Measurements from ENCODE around the gene TIAM1. TPM values are rescaled to one million over a fixed set of nuclear protein-coding genes. Genes with fewer than 3 reads are reported as not detected.
A peak's percentile ranks its signal among the peaks of the same experiment; 100 is the strongest.

The TIAM1 gene
- total and polyA plus RNA-seq, 2 experiments from 2014 or later: 3.2 to 7.6 TPM

GRCh38 chr21:31251686-31252085, 92.4 kb downstream of the TIAM1 start:
- Histone ChIP-seq H3K4me2 (ENCODE audit: unreplicated experiment) (no peak overlapping the region), H3K9me2 (ENCODE audit: insufficient read depth) (no peaks in the 10 kb centered on the region), H3K9me3 (ENCODE audit: low read depth) (no peaks in the 10 kb centered on the region), H3K27me3 (replicated peaks; ENCODE audit: insufficient read depth) (no peaks in the 10 kb centered on the region), H2AFZ (no peak overlapping the region), H4K20me1 (ENCODE audit: insufficient read depth) (no peaks in the 10 kb centered on the region), H3K27ac (no peak overlapping the region), H3K4me3 (no peak overlapping the region), H3K9ac (no peak overlapping the region), H3K79me2 (ENCODE audit: insufficient read depth) (no peaks in the 10 kb centered on the region), H3F3A (ENCODE audit: insufficient read depth) (no peaks in the 10 kb centered on the region), H3K4me1 (ENCODE audit: insufficient read depth) (no peaks in the 10 kb centered on the region), H3K36me3 (ENCODE audit: low read depth) (no peaks in the 10 kb centered on the region)
- TF ChIP-seq EZH2 (IDR thresholded peaks at IDR 0.05; ENCODE audit: insufficient read depth, poor library complexity, severe bottlenecking) (no peak), EZH2phosphoT487 (IDR thresholded peaks at IDR 0.05; ENCODE audit: insufficient read depth, low read depth) (no peak)
- 96 to 97% methylated on average over 25 to 28 of the region's 28 CpGs for WGBS, 2 experiments (ENCODE audit: low coverage in 1 of 2, low lambda C conversion rate in 2 of 2, missing lambda C conversion rate in 2 of 2)
- DNase-seq: no peak
- in situ Hi-C loops (cut with MboI): no loop called here

GRCh38 chr21:31248598-31248997, 95.5 kb downstream of the TIAM1 start:
- Histone ChIP-seq H3K27me3 (replicated peaks; ENCODE audit: insufficient read depth) (no peaks in the 10 kb centered on the region), H3F3A (ENCODE audit: insufficient read depth) (no peaks in the 10 kb centered on the region), H3K4me1 (ENCODE audit: insufficient read depth) (no peaks in the 10 kb centered on the region), H2AFZ (no peak overlapping the region), H4K20me1 (ENCODE audit: insufficient read depth) (no peaks in the 10 kb centered on the region), H3K4me3 (no peak overlapping the region), H3K9ac (no peak overlapping the region), H3K4me2 (ENCODE audit: unreplicated experiment) (no peak overlapping the region), H3K36me3 (ENCODE audit: low read depth) (0 out of 2 replicates have a peak, but pooled peaks cover 4% of the 10 kb centered on the region), H3K79me2 (ENCODE audit: insufficient read depth) (no peaks in the 10 kb centered on the region), H3K9me3 (ENCODE audit: low read depth) (no peaks in the 10 kb centered on the region), H3K27ac (no peak overlapping the region), H3K9me2 (ENCODE audit: insufficient read depth) (no peaks in the 10 kb centered on the region)
- 68 to 73% methylated on average over 2 of the region's 2 CpGs for WGBS, 2 experiments (ENCODE audit: low coverage in 1 of 2, low lambda C conversion rate in 2 of 2, missing lambda C conversion rate in 2 of 2)
- in situ Hi-C loops (cut with MboI): no loop called here
- TF ChIP-seq EZH2 (IDR thresholded peaks at IDR 0.05; ENCODE audit: insufficient read depth, poor library complexity, severe bottlenecking): no peak
- peak; percentile 6 for DNase-seq

- Histone ChIP-seq H3K79me2 (ENCODE audit: insufficient read depth) (no peaks in the 10 kb centered on the region), H3K9me3 (ENCODE audit: low read depth) (no peaks in the 10 kb centered on the region), H3K9me2 (ENCODE audit: insufficient read depth) (no peaks in the 10 kb centered on the region), H3K27me3 (replicated peaks; ENCODE audit: insufficient read depth) (no peaks in the 10 kb centered on the region), H3F3A (ENCODE audit: insufficient read depth) (no peaks in the 10 kb centered on the region), H3K27ac (no peak overlapping the region), H3K4me3 (no peak overlapping the region), H3K4me2 (ENCODE audit: unreplicated experiment) (no peak overlapping the region), H3K4me1 (ENCODE audit: insufficient read depth) (no peaks in the 10 kb centered on the region), H3K9ac (no peak overlapping the region), H4K20me1 (ENCODE audit: insufficient read depth) (no peaks in the 10 kb centered on the region), H3K36me3 (ENCODE audit: low read depth) (peaks cover 13% of the 10 kb centered on the region; the same call in 1 of the 2 replicates), H2AFZ (no peak overlapping the region)
- WGBS, 2 experiments (ENCODE audit: low coverage in 1 of 2, low lambda C conversion rate in 2 of 2, missing lambda C conversion rate in 2 of 2): 97 to 99% methylated on average over 2 of the region's 2 CpGs
- in situ Hi-C loops (cut with MboI): no loop called here
- TF ChIP-seq EZH2 (IDR thresholded peaks at IDR 0.05; ENCODE audit: insufficient read depth, poor library complexity, severe bottlenecking): no peak
- no peak for TF ChIP-seq EZH2phosphoT487 (IDR thresholded peaks at IDR 0.05; ENCODE audit: insufficient read depth, low read depth)
- DNase-seq: no peak
Measured at GRCh38 chr21:31243611-31244010, 100.5 kb downstream of the TIAM1 start.

- WGBS, 2 experiments (ENCODE audit: low coverage in 1 of 2, low lambda C conversion rate in 2 of 2, missing lambda C conversion rate in 2 of 2): 81 to 90% methylated on average over 5 of the region's 5 CpGs
- Histone ChIP-seq H3F3A (ENCODE audit: insufficient read depth) (no peaks in the 10 kb centered on the region), H3K9me3 (ENCODE audit: low read depth) (no peaks in the 10 kb centered on the region), H3K9me2 (ENCODE audit: insufficient read depth) (no peaks in the 10 kb centered on the region), H3K4me3 (no peak overlapping the region), H3K27ac (no peak overlapping the region), H3K27me3 (replicated peaks; ENCODE audit: insufficient read depth) (no peaks in the 10 kb centered on the region), H3K79me2 (ENCODE audit: insufficient read depth) (no peaks in the 10 kb centered on the region), H3K36me3 (ENCODE audit: low read depth) (no peaks in the 10 kb centered on the region), H3K9ac (no peak overlapping the region), H3K4me2 (ENCODE audit: unreplicated experiment) (no peak overlapping the region), H3K4me1 (ENCODE audit: insufficient read depth) (no peaks in the 10 kb centered on the region), H4K20me1 (ENCODE audit: insufficient read depth) (no peaks in the 10 kb centered on the region), H2AFZ (no peak overlapping the region)
- TF ChIP-seq EZH2 (IDR thresholded peaks at IDR 0.05; ENCODE audit: insufficient read depth, poor library complexity, severe bottlenecking) (no peak), EZH2phosphoT487 (IDR thresholded peaks at IDR 0.05; ENCODE audit: insufficient read depth, low read depth) (no peak)
- in situ Hi-C loops (cut with MboI): no loop called here
- DNase-seq: peak; percentile 6
Measured at GRCh38 chr21:31236528-31236927, 107.5 kb downstream of the TIAM1 start.

Measured in GM23248 (cell line).